Measurements from ENCODE around the gene TP53RK.

TP53RK gene

GRCh38 chr20:46689082-46689753 is at the start of gene TP53RK:
TP53RK (minus strand) TSS chr20:46689444; CDS start chr20:46689414, 30 bp downstream.
- peak; percentile 60 for DNase-seq

- DNase-seq = no peak
Measured at GRCh38 chr20:46735436-46735835, 46.2 kb upstream of the TP53RK start.

- no peak for DNase-seq
Measured at GRCh38 chr20:46731770-46732169, 42.5 kb upstream of the TP53RK start.

GRCh38 chr20:46725186-46726165 is 36.2 kb upstream of the TP53RK start:
- no peak for DNase-seq

- DNase-seq = no peak
Measured at GRCh38 chr20:46724343-46724959, 35.2 kb upstream of the TP53RK start.

GRCh38 chr20:46723039-46723438 is 33.8 kb upstream of the TP53RK start:
- DNase-seq = no peak

GRCh38 chr20:46722450-46722849 is 33.2 kb upstream of the TP53RK start:
- DNase-seq = no peak

GRCh38 chr20:46721476-46721875 is 32.2 kb upstream of the TP53RK start:
- no peak for DNase-seq

GRCh38 chr20:46720776-46721425 is 31.7 kb upstream of the TP53RK start:
- no peak for DNase-seq

- DNase-seq = no peak
Measured at GRCh38 chr20:46720019-46720418, 30.8 kb upstream of the TP53RK start.

GRCh38 chr20:46717818-46718541 is 28.7 kb upstream of the TP53RK start:
- DNase-seq = no peak

GRCh38 chr20:46715292-46715756 is 26.1 kb upstream of the TP53RK start:
- no peak for DNase-seq

GRCh38 chr20:46713957-46714834 is 25.0 kb upstream of the TP53RK start:
- no peak for DNase-seq

GRCh38 chr20:46712056-46712636 is 22.9 kb upstream of the TP53RK start:
- no peak for DNase-seq

GRCh38 chr20:46710153-46710913 is 21.1 kb upstream of the TP53RK start:
- DNase-seq = no peak

- no peak for DNase-seq
Measured at GRCh38 chr20:46709459-46710152, 20.4 kb upstream of the TP53RK start, which contains the start of gene SLC2A10. SLC2A10 (plus strand) TSS chr20:46709649; CDS start chr20:46709737, 88 bp downstream.

GRCh38 chr20:46709055-46709458 is 19.8 kb upstream of the TP53RK start:
- DNase-seq = no peak

GRCh38 chr20:46708172-46708860 is 19.1 kb upstream of the TP53RK start:
- no peak for DNase-seq

- DNase-seq = no peak
Measured at GRCh38 chr20:46706242-46706641, 17.0 kb upstream of the TP53RK start.

Data from NCI-H748 treated with DMSO at 0.1 percent for 48 hours (cell line).